ENCODE measurements around the gene PTH2R.

DNA sequence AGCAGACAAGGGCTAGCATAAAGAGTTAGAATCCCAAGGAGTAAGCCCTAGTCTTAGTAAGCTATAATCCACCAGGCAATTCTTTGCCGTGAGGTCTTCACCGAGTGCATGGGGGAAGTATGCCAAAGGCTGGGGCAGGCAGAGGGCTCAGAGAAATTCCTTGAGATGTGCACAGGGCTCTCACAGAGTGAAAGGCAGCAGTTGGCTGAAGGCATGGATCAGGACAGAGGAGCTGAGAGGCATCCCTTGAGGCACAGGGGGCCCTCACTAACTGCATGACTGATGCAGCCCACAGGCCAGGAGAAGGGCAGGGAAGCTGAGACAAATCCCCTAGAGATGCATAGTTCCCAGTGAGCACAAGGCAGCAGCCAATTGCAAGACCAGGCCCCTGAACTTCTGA is 34.1 kb downstream of the PTH2R start:
- TF ChIP-seq, protein P1, sequence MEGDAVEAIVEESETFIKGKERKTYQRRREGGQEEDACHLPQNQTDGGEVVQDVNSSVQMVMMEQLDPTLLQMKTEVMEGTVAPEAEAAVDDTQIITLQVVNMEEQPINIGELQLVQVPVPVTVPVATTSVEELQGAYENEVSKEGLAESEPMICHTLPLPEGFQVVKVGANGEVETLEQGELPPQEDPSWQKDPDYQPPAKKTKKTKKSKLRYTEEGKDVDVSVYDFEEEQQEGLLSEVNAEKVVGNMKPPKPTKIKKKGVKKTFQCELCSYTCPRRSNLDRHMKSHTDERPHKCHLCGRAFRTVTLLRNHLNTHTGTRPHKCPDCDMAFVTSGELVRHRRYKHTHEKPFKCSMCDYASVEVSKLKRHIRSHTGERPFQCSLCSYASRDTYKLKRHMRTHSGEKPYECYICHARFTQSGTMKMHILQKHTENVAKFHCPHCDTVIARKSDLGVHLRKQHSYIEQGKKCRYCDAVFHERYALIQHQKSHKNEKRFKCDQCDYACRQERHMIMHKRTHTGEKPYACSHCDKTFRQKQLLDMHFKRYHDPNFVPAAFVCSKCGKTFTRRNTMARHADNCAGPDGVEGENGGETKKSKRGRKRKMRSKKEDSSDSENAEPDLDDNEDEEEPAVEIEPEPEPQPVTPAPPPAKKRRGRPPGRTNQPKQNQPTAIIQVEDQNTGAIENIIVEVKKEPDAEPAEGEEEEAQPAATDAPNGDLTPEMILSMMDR (IDR thresholded peaks at IDR 0.05; ENCODE audit: low read depth, low read length, poor library complexity, severe bottlenecking), result no peak
- no peak for TF ChIP-seq EZH2phosphoT487 (IDR thresholded peaks at IDR 0.05; ENCODE audit: borderline replicate concordance, low read length)

All from DOHH2 (cell line).